22Rv1 (cell line): ENCODE data around the gene ZNF35.
"Not testable (repeated sequence)": the region's sequence is repeated elsewhere in the genome, so short reads cannot be mapped to it uniquely, and the experiment has no call there.

Experiments
- H3K27ac ChIP-seq: fragments of 450-650 bp; 2 replicates; pipeline ENCODE4 v1.5.1; 2017
- ZFX ChIP-seq: fragments of 450-650 bp; IDR thresholded peaks from 2 replicates; pipeline ENCODE4 v1.6.1; 2017; ENCODE audit warnings: antibody characterized with exemption, borderline replicate concordance
- TF ChIP-seq, protein P1 (sequence below): fragments of 450-650 bp; IDR thresholded peaks from 2 replicates; pipeline ENCODE4 v1.5.1; 2017; ENCODE audit warnings: mild to moderate bottlenecking

ZNF35 gene

DNA sequence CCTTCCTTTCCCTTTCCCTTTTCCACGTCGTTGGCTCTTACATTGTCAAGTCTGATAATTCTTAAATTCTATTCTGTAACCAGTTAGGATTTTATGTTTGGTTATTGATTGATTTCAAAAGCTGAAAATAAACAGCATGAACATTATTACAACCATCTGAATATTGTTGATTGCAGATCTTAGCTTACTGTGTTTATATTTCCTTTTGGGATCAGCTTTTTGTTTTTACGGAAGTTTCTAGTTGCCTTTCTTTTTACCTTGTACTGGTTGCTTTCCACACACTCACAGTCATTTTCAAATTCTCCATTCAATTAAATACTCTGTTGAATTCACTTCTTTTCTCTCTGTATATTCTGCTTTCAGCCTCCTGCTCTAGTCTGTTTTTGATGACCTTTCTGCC, 16.6 kb downstream of the ZNF35 start:
- TF ChIP-seq, protein P1, sequence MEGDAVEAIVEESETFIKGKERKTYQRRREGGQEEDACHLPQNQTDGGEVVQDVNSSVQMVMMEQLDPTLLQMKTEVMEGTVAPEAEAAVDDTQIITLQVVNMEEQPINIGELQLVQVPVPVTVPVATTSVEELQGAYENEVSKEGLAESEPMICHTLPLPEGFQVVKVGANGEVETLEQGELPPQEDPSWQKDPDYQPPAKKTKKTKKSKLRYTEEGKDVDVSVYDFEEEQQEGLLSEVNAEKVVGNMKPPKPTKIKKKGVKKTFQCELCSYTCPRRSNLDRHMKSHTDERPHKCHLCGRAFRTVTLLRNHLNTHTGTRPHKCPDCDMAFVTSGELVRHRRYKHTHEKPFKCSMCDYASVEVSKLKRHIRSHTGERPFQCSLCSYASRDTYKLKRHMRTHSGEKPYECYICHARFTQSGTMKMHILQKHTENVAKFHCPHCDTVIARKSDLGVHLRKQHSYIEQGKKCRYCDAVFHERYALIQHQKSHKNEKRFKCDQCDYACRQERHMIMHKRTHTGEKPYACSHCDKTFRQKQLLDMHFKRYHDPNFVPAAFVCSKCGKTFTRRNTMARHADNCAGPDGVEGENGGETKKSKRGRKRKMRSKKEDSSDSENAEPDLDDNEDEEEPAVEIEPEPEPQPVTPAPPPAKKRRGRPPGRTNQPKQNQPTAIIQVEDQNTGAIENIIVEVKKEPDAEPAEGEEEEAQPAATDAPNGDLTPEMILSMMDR: no peak
- H3K27ac ChIP-seq: no peak overlapping the region

DNA sequence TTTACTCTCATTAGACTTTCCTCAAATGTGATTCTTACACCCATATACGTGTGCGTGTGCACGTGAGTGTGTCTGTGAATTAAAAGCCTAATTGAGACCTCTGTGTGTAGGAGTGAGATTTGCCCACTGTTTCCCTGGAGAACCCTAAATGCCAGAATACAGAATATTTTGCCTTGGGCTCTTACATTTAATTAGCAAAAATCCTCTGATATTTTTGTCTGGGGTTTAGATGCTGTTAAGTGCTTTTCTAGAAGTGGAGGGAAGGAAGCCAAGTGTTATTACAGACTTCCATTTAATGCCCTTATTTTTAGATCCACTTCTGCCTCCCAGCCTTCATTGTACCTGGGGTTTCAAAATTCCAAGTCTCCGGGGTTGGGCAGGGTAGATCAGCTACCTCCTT, 17.8 kb downstream of the ZNF35 start:
- no peak for TF ChIP-seq ZFX
- TF ChIP-seq, protein P1: no peak
- no peak overlapping the region for H3K27ac ChIP-seq

DNA sequence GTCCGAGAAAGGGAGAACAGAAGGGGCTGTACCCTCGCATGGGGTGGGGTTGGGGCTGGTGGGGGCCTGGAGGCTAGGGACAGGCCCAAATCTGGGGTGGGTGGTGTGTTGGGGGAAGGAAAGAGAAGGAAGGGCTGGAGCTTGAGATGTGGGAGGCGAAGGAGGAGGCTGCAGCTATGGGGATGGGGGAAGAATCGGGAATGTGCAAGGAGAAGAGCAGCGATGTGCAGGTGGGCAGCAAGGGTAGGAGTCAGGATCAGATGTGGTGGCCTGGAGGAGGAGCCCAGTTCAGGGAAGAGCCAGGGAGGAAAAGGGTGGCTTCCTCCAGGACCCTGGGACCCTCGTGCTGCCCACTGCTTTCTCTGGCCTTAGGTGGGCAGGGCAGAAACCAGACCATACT, 21.2 kb downstream of the ZNF35 start:
- no peak overlapping the region for H3K27ac ChIP-seq
- TF ChIP-seq, protein P1: no peak

DNA sequence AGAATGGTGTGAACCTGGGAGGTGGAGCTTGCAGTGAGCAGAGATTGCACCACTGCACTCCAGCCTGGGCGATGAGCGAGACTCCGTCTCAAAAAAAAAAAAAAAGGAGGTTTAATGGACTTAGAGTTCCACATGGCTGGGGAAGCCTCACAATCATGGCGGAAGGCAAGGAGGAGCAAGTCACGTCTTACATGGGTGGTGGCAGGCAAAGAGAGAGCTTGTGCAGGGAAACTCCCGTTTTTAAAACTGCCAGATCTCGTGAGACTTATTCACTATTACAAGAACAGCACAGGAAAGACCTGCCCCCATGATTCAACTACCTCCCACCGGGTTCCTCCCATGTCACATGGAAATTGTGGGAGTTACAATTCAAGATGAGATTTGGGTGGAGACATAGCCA, 24.9 kb downstream of the ZNF35 start:
- not testable (repeated sequence) for H3K27ac ChIP-seq

DNA sequence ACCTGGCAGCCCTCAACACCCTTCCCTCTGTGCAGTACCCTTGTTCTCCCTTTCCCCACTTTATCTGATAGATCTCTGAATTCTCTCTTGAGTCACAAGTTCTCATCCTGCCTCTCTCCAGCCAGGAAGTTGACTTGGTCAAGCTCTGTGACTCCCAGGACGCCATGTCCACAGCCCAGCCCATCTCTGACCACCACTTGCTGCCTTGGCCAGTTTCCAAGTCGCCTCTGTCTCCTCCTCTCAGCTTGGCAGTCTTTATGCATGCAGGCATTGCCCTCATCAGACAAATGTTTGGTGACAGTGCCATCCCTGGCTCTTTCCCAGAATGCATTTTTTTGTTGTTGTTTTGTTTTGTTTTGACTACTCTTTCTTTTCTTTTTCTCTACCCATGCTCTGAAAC, 25.7 kb downstream of the ZNF35 start:
- no peak for TF ChIP-seq ZFX
- TF ChIP-seq, protein P1: no peak
- H3K27ac ChIP-seq: no peak overlapping the region

DNA sequence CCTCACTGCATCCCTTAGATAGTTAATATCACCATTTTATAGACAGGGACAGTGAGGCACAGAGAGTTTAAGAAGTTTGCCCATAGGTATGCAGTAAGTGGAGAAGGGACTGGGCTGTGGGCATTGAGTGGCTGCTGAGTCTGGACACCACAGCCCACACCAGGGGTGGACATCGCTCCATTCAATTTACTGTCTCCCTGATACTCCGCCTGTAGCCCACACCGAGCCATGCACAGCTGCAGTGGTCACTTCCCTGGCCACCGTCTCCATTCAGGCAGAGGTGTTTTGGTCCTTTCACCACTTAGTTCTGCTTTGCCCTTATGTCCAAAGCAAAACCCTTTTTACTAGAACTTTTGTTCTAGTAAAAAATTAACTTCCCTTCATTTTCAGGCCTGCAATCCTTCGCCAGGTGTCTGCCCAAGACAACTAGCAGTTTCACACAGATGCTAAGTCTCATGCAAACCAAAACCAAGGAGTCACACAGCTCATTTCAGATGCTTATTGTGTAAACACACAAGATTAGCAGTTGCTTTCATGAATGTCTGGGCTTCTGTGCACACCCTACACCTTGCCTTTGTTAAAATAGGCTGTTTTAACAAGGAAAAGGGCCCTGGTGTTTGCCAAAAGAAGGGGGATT, 30.1 kb downstream of the ZNF35 start:
- no peak for TF ChIP-seq ZFX
- TF ChIP-seq, protein P1: no peak
- no peak overlapping the region for H3K27ac ChIP-seq

DNA sequence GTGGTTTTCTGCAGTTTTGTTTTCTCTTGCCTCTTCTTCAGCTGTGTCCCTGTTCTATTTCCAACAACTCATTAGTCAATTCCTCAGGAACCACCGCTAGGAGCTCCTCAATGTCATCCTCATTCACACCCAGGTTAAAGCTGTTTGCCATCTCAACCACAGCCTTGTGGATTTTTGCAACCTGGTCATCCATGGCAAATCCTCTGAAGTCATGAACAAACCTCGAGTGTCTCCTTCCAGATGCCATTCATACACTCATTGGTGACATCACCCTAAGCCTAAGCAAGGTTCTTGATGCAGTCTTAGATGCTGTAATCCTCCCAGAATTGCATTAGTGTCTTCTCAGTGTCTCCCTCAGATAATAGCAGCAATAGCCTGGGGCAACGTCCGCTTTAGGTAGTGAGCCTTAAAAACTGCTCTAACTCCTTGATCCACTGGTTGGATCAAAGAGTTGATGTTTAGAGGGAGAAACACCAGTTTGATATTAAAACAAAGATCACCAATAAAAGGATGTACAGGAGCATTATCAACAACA, 32.5 kb downstream of the ZNF35 start:
- H3K27ac ChIP-seq: no peak overlapping the region
- no peak for TF ChIP-seq ZFX
- TF ChIP-seq, protein P1: no peak
